Ectodermal cell (in vitro differentiated cells): ENCODE data around the gene C2orf74. TPM values are rescaled to one million over a fixed set of nuclear protein-coding genes. Genes with fewer than 3 reads are reported as not detected.
"Not testable (repeated sequence)": the region's sequence is repeated elsewhere in the genome, so short reads cannot be mapped to it uniquely, and the experiment has no call there.

Experiments used
- H3K27ac ChIP-seq: 2 replicates; pipeline ENCODE4 v1.7.0; 2013; ENCODE audit warnings: mild to moderate bottlenecking, low read depth, low read length; ENCODE audit not compliant: insufficient read depth, poor library complexity, severe bottlenecking
- H3K27me3 ChIP-seq: 2 replicates; pipeline ENCODE4 v1.7.0; 2013; ENCODE audit warnings: mild to moderate bottlenecking, low read length; ENCODE audit not compliant: insufficient read depth, control insufficient read depth, poor library complexity, severe bottlenecking
- H3K36me3 ChIP-seq: one replicate; pipeline ENCODE4 v1.7.0; 2013; ENCODE audit warnings: low read length; ENCODE audit not compliant: control insufficient read depth, insufficient read depth
- H3K4me1 ChIP-seq: one replicate; pipeline ENCODE4 v1.7.0; 2013; ENCODE audit warnings: low read length; ENCODE audit not compliant: control insufficient read depth, insufficient read depth
- H3K4me3 ChIP-seq: 2 replicates; pipeline ENCODE4 v1.7.0; 2013; ENCODE audit warnings: low read depth, low read length, control low read depth; ENCODE audit not compliant: insufficient read depth
- H3K9me3 ChIP-seq: 2 replicates; pipeline ENCODE4 v1.7.0; 2013; ENCODE audit warnings: mild to moderate bottlenecking, low read length, moderate library complexity; ENCODE audit not compliant: control insufficient read depth
- WGBS, 2 experiments: methylation state at CpG; one replicate each; pipeline ENCODE4 v1.1.7; 2013; ENCODE audit warnings: missing lambda C conversion rate in 2 of 2; 5-methylcytosine and 5-hydroxymethylcytosine counted together
- polyA plus RNA-seq, 4 experiments: library from polyadenylated mRNA; stranded (reverse); fragments of 50-300 nt; gene quantifications; one replicate each; pipeline ENCODE4 v1.2.3, GENCODE V29; 2013

Gene C2orf74
- polyA plus RNA-seq (2013, experiment 1 of 4): 30.0 TPM
- 28.4 TPM for polyA plus RNA-seq (2013, experiment 2 of 4)
- 26.8 TPM for polyA plus RNA-seq (2013, experiment 3 of 4)
- 31.5 TPM for polyA plus RNA-seq (2013, experiment 4 of 4)

GRCh38 chr2:61161888-61162287 is at the start of gene C2orf74:
TSS of gene C2orf74 (plus strand) at chr2:61162188. CDS start at chr2:61162515, 327 bp downstream.
- 93 to 96% methylated on average over 5 of the region's 5 CpGs for WGBS, 2 experiments
- Histone ChIP-seq H3K4me3 (no peak within 1 kb of the TSS), H3K27me3 (no peaks in the 10 kb centered on the region), H3K4me1 (no peaks in the 10 kb centered on the region), H3K9me3 (no peaks in the 10 kb centered on the region), H3K27ac (no peak within 1 kb of the TSS), H3K36me3 (peaks cover 23% of the 10 kb centered on the region)

GRCh38 chr2:61114147-61114546 is 47.8 kb upstream of the C2orf74 start:
- Histone ChIP-seq H3K27me3 (no peaks in the 10 kb centered on the region), H3K27ac (no peak overlapping the region), H3K36me3 (peaks cover 43% of the 10 kb centered on the region), H3K4me1 (no peaks in the 10 kb centered on the region), H3K9me3 (peaks cover 6% of the 10 kb centered on the region), H3K4me3 (no peak overlapping the region)
- WGBS, 2 experiments: 89 to 90% methylated on average over 6 of the region's 6 CpGs

- Histone ChIP-seq H3K4me1 (no peaks in the 10 kb centered on the region), H3K4me3 (no peak overlapping the region), H3K27me3 (no peaks in the 10 kb centered on the region), H3K36me3 (peaks cover 42% of the 10 kb centered on the region), H3K9me3 (peaks cover 6% of the 10 kb centered on the region), H3K27ac (no peak overlapping the region)
- 100% methylated on average over 1 of the region's 2 CpGs; no CpG with 5 or more reads in 1 of the 2 experiments for WGBS, 2 experiments
These were observed 45.7 kb upstream of the C2orf74 start for GRCh38 chr2:61116302-61116701.

GRCh38 chr2:61117534-61117933 is 44.5 kb upstream of the C2orf74 start:
- H3K27ac ChIP-seq: no peak overlapping the region
- H3K4me3 ChIP-seq: no peak overlapping the region
- 95 to 100% methylated on average over 1 of the region's 1 CpG for WGBS, 2 experiments
- peaks cover 32% of the 10 kb centered on the region for H3K36me3 ChIP-seq
- no peaks in the 10 kb centered on the region for H3K27me3 ChIP-seq
- peaks cover 4% of the 10 kb centered on the region for H3K9me3 ChIP-seq
- no peaks in the 10 kb centered on the region for H3K4me1 ChIP-seq

GRCh38 chr2:61125123-61125710 is 36.8 kb upstream of the C2orf74 start:
- Histone ChIP-seq H3K4me1 (no peaks in the 10 kb centered on the region), H3K4me3 (no peak overlapping the region), H3K27ac (no peak overlapping the region), H3K27me3 (no peaks in the 10 kb centered on the region), H3K36me3 (no peaks in the 10 kb centered on the region), H3K9me3 (no peaks in the 10 kb centered on the region)
- 76 to 82% methylated on average over 2 of the region's 3 CpGs for WGBS, 2 experiments

- H3K36me3 ChIP-seq: no peaks in the 10 kb centered on the region
- H3K4me1 ChIP-seq: no peaks in the 10 kb centered on the region
- 83 to 88% methylated on average over 3 of the region's 3 CpGs for WGBS, 2 experiments
- H3K27ac ChIP-seq: no peak overlapping the region
- H3K9me3 ChIP-seq: no peaks in the 10 kb centered on the region
- H3K27me3 ChIP-seq: no peaks in the 10 kb centered on the region
- H3K4me3 ChIP-seq: no peak overlapping the region
These were observed 36.2 kb upstream of the C2orf74 start for GRCh38 chr2:61125798-61126197.

GRCh38 chr2:61128122-61128521 is 33.9 kb upstream of the C2orf74 start:
- H3K27me3 ChIP-seq, H3K4me1 ChIP-seq, H3K4me3 ChIP-seq, H3K27ac ChIP-seq, H3K9me3 ChIP-seq, H3K36me3 ChIP-seq: not testable (repeated sequence)
- 89 to 93% methylated on average over 6 of the region's 6 CpGs for WGBS, 2 experiments

- H3K4me3 ChIP-seq: no peak overlapping the region
- no peaks in the 10 kb centered on the region for H3K36me3 ChIP-seq
- H3K4me1 ChIP-seq: no peaks in the 10 kb centered on the region
- no peaks in the 10 kb centered on the region for H3K9me3 ChIP-seq
- no peak overlapping the region for H3K27ac ChIP-seq
- H3K27me3 ChIP-seq: no peaks in the 10 kb centered on the region
- WGBS, 2 experiments: 87 to 88% methylated on average over 4 of the region's 4 CpGs
These were observed 27.8 kb upstream of the C2orf74 start for GRCh38 chr2:61134141-61134540.

- H3K27ac ChIP-seq: no peak overlapping the region
- no peak overlapping the region for H3K4me3 ChIP-seq
- H3K27me3 ChIP-seq: no peaks in the 10 kb centered on the region
- no peaks in the 10 kb centered on the region for H3K36me3 ChIP-seq
- WGBS, 2 experiments: 64 to 75% methylated on average over 3 of the region's 3 CpGs
- no peaks in the 10 kb centered on the region for H3K9me3 ChIP-seq
- H3K4me1 ChIP-seq: no peaks in the 10 kb centered on the region
These were observed 26.5 kb upstream of the C2orf74 start for GRCh38 chr2:61135510-61135909.

GRCh38 chr2:61138859-61139258 is 23.1 kb upstream of the C2orf74 start:
- Histone ChIP-seq H3K4me3 (no peak overlapping the region), H3K27me3 (no peaks in the 10 kb centered on the region), H3K9me3 (no peaks in the 10 kb centered on the region), H3K27ac (no peak overlapping the region), H3K4me1 (no peaks in the 10 kb centered on the region), H3K36me3 (no peaks in the 10 kb centered on the region)
- 87 to 91% methylated on average over 4 of the region's 4 CpGs for WGBS, 2 experiments
